ENCODE results near the gene VEZF1. TPM values are rescaled to one million over a fixed set of nuclear protein-coding genes. Genes with fewer than 3 reads are reported as not detected.
"Not testable (repeated sequence)": the region's sequence is repeated elsewhere in the genome, so short reads cannot be mapped to it uniquely, and the experiment has no call there.

Gene VEZF1
- total RNA-seq, 1 donor = 85.1 TPM

GRCh38 chr17:57976594-57976993 lies 11.5 kb downstream of the VEZF1 start:
- no peak for DNase-seq (ENCODE audit: low read depth in 2 of 3, low spot score in 2 of 3)

- no peak for DNase-seq (ENCODE audit: low read depth in 2 of 3, low spot score in 2 of 3)
These were observed 13.0 kb downstream of the VEZF1 start for GRCh38 chr17:57975044-57975443.

GRCh38 chr17:57974053-57974824 lies 13.8 kb downstream of the VEZF1 start:
- DNase-seq (ENCODE audit: low read depth in 2 of 3, low spot score in 2 of 3) = not testable (repeated sequence)

- DNase-seq (ENCODE audit: low read depth in 2 of 3, low spot score in 2 of 3) = no peak
These were observed 15.9 kb downstream of the VEZF1 start for GRCh38 chr17:57972151-57972550.

DNA sequence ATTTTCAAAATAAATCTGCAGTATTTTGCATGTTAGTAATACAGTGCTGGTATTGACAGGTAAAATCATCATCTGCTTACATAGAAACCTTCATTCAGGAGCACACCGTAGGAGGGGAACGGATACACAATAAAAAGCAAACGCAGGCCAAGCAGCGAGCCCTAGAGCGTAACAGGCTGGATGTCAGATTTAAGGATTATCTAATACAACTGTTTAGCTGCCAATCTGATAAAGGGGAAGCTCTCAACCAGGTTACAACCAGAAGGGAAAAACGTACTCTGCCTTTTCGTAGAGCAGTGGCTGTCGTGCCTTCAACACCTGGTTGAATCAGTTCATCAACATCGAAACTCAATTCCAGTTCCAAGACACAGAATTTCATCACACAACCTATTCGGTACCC lies 16.5 kb downstream of the VEZF1 start:
- DNase-seq (ENCODE audit: low read depth in 2 of 3, low spot score in 2 of 3) = no peak

DNA sequence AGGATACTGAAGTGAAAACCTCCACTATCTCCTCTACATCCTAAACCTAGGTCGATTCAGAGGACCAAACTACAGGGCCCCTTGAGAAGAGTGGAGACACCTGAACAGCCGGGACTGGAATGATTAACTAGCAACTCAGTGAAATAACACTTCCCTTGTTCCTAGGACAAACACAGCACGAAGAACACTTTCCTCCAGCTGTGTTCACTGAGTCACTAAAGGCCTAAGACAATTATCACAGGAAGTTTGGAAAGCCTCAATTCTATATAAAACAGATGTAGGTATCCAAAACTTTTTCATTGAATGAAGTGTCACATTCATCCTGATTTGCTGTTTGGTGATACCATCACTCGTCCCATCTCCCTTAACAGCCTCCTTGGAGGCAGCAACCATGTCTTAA lies 17.3 kb downstream of the VEZF1 start:
- DNase-seq (ENCODE audit: low read depth in 2 of 3, low spot score in 2 of 3) = no peak

DNA sequence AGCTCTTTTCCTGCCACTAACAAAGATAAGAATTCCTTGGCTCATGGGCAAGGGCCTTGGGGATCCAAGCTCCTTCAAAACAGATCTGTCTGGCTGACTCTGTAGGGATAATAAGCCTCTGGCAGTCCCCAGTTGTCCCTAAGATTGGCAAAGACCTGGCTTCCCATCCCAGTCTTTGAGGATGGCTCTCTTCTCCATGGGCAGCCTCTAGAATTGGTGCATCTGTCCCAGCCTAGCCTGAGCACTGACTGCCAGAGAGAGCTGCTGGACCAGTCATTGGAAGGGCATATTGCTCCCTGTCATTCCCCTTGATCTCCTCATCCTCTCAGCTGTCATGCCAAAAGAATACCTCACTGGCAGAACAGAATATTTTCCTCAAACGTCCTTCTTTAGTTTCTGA lies 19.6 kb downstream of the VEZF1 start:
- no peak for DNase-seq (ENCODE audit: low read depth in 2 of 3, low spot score in 2 of 3)

DNA sequence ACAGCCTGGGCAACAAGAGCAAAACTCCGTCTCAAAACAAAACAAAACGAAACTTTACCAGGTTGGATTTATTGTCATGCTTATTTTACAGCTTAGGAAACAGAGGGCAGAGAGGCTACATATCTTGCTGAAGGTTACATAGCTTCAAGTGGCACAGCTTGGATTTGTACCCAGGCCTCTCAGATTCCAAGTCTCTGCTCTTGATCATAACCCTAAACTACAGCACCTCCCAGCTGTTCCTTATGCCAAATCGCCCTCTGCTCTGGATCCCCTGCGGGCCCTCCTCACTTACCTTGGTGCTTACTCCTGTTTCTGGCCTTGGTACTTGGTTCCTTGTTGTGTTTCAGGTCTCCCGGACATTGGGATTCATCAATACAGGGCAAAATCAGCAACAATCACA lies 21.2 kb downstream of the VEZF1 start:
- DNase-seq (ENCODE audit: low read depth in 2 of 3, low spot score in 2 of 3) = no peak

- DNase-seq (ENCODE audit: low read depth in 2 of 3, low spot score in 2 of 3) = no peak
These were observed 21.8 kb downstream of the VEZF1 start for GRCh38 chr17:57966246-57966645.

- DNase-seq (ENCODE audit: low read depth in 2 of 3, low spot score in 2 of 3) = no peak
These were observed 22.4 kb downstream of the VEZF1 start for GRCh38 chr17:57965521-57966160.

DNA sequence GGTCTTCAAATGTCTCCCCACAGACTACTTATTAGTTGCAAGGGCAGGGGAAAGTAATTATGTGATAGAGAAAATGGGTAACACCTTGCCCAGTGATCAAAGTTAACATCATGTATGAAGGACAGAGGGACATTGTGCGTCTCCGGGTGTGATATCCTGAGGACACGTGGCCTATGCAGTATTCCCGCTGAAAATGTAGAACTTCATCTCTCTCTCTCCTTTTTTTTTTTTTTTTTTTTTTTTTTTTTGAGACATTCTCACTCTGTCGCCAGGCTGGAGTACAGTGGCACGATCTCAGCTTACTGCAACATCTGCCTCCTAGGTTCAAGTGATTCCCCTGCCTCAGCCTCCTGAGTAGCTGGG lies 24.9 kb downstream of the VEZF1 start:
- no peak for DNase-seq (ENCODE audit: low read depth in 2 of 3, low spot score in 2 of 3)

- DNase-seq (ENCODE audit: low read depth in 2 of 3, low spot score in 2 of 3) = no peak
These were observed 25.5 kb downstream of the VEZF1 start for GRCh38 chr17:57962279-57963148.

DNA sequence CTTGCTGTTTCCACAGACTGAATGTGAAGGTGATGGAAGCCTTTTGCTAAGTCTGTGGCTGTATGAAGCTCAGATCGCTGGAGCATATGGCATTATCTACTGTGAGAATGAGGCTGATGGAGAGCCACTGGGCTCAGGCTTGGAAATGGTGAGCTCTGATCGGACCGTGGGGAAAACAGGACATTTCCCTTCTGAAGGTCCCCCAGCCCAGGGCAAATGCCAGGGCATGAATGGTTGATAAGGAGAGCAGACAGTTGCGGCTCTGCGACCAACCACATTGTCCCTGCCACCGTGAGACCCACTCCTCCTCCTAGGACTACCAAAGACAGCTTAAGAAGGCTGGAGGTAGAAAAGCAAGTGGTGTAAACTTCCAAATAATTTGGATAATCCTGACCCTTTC lies 28.1 kb downstream of the VEZF1 start:
- no peak for DNase-seq (ENCODE audit: low read depth in 2 of 3, low spot score in 2 of 3)

GRCh38 chr17:57958391-57958790 lies 29.7 kb downstream of the VEZF1 start:
- not testable (repeated sequence) for DNase-seq (ENCODE audit: low read depth in 2 of 3, low spot score in 2 of 3)

- DNase-seq (ENCODE audit: low read depth in 2 of 3, low spot score in 2 of 3) = no peak
These were observed 30.2 kb downstream of the VEZF1 start for GRCh38 chr17:57957886-57958285.

GRCh38 chr17:57957120-57957850 lies 30.8 kb downstream of the VEZF1 start:
- DNase-seq (ENCODE audit: low read depth in 2 of 3, low spot score in 2 of 3) = no peak

DNA sequence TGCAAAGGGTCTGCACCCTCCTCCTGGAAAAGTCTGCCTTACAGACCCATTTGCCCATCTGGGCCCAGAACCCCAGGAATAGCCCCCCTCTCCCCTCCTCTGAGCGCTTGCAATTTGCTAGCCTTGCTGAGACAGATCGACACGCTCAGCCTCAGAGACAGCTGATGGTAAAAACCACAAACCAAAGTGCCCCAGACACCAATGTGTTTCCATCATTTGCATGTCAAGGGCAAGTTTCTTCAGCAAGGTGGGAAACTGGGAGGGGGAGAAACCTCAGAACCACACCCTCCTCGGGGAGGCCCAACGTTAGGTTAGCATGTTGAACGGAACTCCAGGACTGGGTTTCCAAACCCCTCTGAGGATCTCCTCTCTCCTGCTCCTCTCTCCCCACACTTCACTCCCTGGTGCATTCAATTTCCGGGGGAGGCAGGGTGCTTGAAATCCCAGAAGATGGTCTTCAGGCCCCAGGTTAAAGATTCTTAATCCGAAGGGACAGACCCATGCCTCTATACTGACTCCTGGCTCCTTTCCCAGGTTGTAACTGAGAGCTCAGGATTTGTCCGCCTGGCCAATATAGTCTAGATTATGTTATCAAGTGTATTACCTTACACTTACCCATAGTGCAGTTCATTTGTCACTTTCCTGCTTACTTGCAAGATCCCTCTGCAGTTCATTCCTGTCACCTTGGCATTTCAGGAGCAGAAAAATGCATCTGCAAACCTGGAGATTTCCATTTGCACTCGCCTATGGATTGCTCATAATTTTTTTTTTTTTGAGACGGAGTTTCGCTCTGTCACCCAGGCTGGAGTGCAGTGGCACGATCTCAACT lies 31.5 kb downstream of the VEZF1 start:
- DNase-seq (ENCODE audit: low read depth in 2 of 3, low spot score in 2 of 3) = peak in 1 of 3 donors; percentile 70

DNA sequence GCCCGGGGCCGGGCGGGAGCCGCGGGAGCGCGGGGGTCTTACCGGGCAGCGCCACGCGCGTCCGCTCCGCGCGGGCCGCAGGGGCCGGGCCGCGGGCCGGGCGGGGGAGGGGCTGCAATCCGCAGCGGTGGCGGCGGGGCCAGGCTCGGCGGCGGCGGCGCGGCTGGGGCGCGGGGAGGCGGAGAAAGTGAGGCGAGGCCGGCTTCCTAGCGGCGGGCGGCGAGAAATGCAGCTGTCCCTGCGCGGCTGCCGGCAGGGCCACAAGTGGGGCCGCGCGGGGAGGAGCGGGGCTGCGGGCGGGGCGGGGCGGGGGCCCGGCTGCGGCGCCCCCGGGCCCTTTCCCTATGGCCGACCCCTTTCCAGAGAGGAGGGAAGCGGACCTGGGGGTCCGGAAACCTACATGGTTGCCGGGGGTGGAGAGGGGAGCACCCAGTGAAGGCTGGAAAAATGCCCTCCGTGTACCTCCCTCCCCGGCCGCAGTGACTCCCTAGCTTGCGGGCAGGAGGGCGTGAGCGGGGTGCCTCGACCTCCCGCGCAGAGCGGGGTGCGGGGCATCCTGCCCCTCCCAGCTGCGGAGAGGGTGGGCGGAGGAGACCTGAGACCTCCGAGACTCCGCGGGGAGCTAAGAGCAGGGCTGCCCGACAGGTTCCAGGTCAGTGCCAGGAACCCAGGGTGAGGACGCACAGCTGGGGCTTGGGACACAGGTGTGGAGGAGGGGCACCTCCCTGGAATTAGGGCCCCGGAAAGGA lies 32.7 kb downstream of the VEZF1 start, which contains the start of gene CUEDC1:
TSS of gene CUEDC1 (minus strand) at position 230 of the 749 bp plus-strand sequence. CDS start 69,848 bp downstream, outside the sequence.
- DNase-seq (ENCODE audit: low read depth in 2 of 3, low spot score in 2 of 3) = peak in 1 of 3 donors; percentile 55

Data from hematopoietic multipotent progenitor cell (in vitro differentiated cells).